GM12873 (cell line): Measurements from ENCODE around the gene FAM227B.

ENCODE experiments used
- TF ChIP-seq, protein P1 (sequence below): IDR thresholded peaks from 2 replicates; pipeline ENCODE4 v1.5.1; 2012; ENCODE audit warnings: low read depth, mild to moderate bottlenecking, moderate library complexity, low read length, control low read depth; ENCODE audit not compliant: insufficient read depth; ENCODE audit errors: missing control alignments

Gene FAM227B

DNA sequence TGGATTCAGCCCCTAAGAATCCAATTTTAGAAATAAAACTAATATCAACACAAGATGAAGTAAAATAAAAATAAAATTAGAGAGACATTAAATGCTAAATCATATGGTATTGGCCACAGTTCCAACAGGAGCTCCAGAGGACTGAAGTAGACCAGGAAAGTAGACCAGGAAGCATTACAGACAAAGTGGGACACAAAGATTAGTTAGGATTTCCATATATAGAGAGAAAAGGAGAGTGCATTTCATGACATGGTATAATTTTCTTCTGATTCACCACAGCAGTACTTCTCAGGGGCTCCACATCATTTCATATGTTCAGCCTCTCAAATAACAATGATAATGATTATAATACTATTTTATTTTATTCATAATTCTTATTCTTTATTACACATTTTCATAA, 179.3 kb downstream of the FAM227B start:
- TF ChIP-seq, protein P1, sequence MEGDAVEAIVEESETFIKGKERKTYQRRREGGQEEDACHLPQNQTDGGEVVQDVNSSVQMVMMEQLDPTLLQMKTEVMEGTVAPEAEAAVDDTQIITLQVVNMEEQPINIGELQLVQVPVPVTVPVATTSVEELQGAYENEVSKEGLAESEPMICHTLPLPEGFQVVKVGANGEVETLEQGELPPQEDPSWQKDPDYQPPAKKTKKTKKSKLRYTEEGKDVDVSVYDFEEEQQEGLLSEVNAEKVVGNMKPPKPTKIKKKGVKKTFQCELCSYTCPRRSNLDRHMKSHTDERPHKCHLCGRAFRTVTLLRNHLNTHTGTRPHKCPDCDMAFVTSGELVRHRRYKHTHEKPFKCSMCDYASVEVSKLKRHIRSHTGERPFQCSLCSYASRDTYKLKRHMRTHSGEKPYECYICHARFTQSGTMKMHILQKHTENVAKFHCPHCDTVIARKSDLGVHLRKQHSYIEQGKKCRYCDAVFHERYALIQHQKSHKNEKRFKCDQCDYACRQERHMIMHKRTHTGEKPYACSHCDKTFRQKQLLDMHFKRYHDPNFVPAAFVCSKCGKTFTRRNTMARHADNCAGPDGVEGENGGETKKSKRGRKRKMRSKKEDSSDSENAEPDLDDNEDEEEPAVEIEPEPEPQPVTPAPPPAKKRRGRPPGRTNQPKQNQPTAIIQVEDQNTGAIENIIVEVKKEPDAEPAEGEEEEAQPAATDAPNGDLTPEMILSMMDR: no peak

DNA sequence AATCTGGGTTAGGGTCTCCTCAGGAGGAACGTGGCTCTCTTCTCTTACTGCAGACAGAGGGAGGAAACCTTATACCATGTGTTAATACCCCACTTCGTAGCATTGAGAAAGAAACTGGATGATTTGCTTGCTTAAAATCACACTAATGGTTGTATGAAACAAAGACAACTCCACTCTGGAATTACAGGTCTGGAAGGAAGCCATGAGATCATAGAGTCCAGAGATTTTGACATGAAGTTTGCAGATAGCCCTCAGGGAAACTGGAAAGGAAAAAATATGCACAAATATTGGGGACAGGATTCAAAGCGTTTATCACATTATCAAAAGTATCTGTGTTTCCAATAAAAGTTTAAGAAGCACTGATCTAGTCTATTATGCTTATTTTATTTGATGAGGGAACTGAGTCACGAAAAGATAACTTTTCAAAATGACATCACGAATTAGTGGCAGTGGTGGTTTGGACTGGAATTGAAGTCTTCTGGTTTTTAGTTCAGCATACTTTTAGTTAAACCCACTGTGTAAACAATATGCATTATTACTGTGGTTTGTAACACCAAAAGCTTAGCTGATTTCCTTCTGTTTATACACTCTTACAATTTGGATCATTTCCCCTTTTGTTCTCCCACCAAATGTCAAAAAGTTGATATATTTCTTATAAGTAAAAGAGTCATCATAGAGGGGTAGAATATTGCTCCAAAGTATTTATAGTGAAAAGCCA, 180.8 kb downstream of the FAM227B start:
- TF ChIP-seq, protein P1: no peak

DNA sequence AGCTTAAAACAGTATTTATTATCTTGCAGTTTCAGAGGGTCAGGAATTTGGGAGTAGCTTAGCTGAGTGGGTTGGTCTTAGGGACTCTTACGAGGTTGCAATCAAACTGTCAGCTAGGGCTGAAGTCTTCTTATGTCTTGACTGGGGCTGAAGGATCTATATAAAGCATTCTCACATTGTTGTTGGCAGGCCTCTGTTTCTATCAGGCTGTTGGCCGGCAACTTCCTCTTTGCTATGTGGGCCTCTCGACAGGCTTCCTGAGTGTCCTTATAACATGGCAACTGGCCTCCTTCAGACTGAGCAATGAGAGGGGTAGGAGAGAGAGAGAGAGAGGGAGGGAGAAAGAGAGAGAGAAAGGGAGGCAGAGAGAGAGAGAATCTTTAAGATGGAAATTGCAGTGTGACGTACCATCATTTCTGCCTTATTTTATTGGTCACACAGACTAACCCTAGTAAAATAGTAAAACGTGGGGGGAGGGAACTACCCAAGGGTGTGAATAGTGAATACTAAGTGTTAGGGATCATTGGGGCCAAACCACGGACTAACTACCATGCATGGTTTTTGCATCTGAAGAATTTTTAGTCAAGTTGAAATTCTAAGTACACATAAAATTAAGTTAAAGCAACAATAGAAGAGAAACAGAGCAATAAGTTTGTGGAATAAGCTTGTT, 181.5 kb downstream of the FAM227B start:
- TF ChIP-seq, protein P1: no peak

DNA sequence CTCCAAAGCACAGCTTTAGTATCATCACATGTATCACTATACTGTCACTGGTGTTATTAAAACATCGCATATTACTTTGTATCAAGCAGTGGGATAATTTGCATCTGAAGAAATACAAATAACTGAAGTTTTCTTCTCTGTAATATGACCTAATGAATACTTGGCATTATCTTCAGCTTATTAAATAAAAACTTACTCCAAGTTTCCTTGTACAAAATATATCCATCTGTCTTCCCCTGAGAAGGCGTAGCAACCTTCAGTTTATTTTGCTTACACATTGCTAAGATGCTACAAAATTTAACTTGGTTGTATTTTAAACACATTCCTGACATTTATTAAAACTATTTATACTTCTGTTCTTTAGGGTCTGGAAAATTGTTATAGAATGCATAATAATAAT, 183.9 kb downstream of the FAM227B start:
- TF ChIP-seq, protein P1: no peak

DNA sequence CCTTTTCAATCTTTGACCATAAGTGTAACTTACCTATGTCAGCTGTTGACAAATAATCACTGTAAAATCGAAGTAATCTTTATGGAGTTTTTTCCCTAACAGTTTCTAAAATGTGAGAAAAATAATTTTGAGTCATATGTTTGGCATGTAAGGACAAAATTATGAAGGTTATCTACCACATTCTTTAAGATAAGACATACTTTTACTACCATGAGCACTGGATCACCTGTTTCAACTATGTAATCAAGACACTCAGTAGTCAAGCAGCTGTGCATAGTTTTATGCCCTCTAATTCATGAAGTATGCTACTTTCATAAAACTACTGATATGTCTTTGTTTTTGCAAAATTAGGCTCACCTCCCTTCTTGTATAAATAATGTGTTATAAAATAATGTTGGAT, 185.4 kb downstream of the FAM227B start:
- TF ChIP-seq, protein P1: no peak

DNA sequence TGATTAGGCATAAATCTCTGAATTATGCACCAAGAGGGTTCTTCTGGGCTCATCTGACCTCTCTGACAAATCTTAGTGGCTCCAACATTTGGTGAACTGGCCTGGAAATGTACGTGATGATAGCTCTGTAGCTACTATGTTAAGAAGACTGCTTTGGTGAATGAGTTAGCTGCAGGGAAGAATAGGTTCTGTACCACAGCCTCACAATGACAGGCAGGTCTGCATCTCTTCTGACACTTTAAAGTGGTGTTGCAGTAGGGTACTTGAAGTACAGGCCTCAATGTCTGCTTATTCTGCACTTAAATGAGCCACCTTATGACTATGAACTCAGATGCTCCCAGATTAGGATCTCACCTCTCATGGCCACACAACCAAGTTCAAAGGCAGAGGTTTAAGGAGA, 190.6 kb downstream of the FAM227B start:
- TF ChIP-seq, protein P1: no peak

DNA sequence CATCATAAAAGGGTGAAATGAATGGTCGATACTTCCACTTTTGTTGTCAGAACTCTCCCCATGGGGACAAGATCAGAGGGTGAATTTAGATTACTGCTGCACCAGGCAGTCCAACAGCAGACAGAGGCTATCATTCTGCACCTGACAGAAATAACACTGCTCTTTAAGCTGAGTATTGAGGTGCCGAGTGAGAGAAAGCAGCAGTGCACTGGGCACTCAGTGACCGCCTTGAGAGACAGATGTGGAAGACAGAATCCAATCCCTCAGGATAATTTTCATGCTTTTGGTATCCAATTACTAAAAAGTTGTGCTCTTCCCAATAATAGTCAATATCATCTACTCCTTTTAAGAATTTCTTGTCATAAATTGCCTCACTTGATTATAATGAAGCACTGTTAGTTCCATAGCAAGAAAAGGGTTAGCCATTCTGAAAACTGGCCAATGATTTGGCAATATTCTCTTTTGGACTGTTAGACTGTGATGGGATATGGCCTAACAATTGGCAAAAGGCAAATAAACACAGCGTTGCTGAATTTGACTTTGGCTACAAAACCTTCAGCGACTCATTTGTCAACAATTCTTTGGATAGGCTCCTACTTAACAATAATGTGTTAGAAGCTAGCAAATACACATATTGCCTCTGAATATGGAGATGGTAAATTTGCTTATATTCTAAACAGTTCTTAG, 192.1 kb downstream of the FAM227B start:
- TF ChIP-seq, protein P1: no peak
